HepG2 (cell line): Measurements from ENCODE around the gene PPM1F.

Experiments used
- ADNP ChIP-seq: sonication (generic); formaldehyde crosslinking; IDR thresholded peaks from 2 replicates; pipeline ENCODE4 v1.4.0; 2020; ENCODE audit warnings: missing genetic modification reagents
- ARNT ChIP-seq: fragments of 450-650 bp; IDR thresholded peaks from 2 replicates; pipeline ENCODE4 v1.6.1; 2017
- HHEX ChIP-seq: IDR thresholded peaks from 2 replicates; pipeline ENCODE4 v1.6.1; 2016; ENCODE audit warnings: control low read depth
- KLF6 ChIP-seq: IDR thresholded peaks from 2 replicates; pipeline ENCODE4 v1.8.0; 2016; ENCODE audit warnings: missing biosample characterization, missing genetic modification reagents
- MAFF ChIP-seq: IDR thresholded peaks from 2 replicates; pipeline ENCODE4 v1.6.1; 2011; ENCODE audit warnings: low read depth, low read length, improper control_type of control experiment
- NFIB ChIP-seq: sonication (generic); formaldehyde crosslinking; IDR thresholded peaks from 2 replicates; pipeline ENCODE4 v1.9.0; 2021; ENCODE audit warnings: missing genetic modification reagents, mild to moderate bottlenecking, borderline replicate concordance
- TF ChIP-seq, protein P1 (sequence below): sonication (generic); formaldehyde crosslinking; IDR thresholded peaks from 2 replicates; pipeline ENCODE4 v1.4.0; 2020; ENCODE audit warnings: mild to moderate bottlenecking, missing genetic modification reagents
- TF ChIP-seq, protein P2 (sequence below): sonication (generic); formaldehyde crosslinking; IDR thresholded peaks from 2 replicates; pipeline ENCODE4 v1.4.0; 2020; ENCODE audit warnings: missing genetic modification reagents

- TF ChIP-seq MAFF: no peak
- TF ChIP-seq HHEX (CRISPR knock-in tag): no peak
- TF ChIP-seq, protein P1, sequence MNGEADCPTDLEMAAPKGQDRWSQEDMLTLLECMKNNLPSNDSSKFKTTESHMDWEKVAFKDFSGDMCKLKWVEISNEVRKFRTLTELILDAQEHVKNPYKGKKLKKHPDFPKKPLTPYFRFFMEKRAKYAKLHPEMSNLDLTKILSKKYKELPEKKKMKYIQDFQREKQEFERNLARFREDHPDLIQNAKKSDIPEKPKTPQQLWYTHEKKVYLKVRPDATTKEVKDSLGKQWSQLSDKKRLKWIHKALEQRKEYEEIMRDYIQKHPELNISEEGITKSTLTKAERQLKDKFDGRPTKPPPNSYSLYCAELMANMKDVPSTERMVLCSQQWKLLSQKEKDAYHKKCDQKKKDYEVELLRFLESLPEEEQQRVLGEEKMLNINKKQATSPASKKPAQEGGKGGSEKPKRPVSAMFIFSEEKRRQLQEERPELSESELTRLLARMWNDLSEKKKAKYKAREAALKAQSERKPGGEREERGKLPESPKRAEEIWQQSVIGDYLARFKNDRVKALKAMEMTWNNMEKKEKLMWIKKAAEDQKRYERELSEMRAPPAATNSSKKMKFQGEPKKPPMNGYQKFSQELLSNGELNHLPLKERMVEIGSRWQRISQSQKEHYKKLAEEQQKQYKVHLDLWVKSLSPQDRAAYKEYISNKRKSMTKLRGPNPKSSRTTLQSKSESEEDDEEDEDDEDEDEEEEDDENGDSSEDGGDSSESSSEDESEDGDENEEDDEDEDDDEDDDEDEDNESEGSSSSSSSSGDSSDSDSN (CRISPR knock-in tag): no peak
- no peak for TF ChIP-seq ADNP (CRISPR knock-in tag)
- no peak for TF ChIP-seq NFIB (CRISPR knock-in tag)
- no peak for TF ChIP-seq KLF6 (CRISPR knock-in tag)
- no peak for TF ChIP-seq ARNT
- TF ChIP-seq, protein P2, sequence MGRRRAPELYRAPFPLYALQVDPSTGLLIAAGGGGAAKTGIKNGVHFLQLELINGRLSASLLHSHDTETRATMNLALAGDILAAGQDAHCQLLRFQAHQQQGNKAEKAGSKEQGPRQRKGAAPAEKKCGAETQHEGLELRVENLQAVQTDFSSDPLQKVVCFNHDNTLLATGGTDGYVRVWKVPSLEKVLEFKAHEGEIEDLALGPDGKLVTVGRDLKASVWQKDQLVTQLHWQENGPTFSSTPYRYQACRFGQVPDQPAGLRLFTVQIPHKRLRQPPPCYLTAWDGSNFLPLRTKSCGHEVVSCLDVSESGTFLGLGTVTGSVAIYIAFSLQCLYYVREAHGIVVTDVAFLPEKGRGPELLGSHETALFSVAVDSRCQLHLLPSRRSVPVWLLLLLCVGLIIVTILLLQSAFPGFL (CRISPR knock-in tag): no peak
These were observed 70.6 kb downstream of the PPM1F start for GRCh38 chr22:21881841-21882753.
